ENCODE data around the gene NANOS3.
"Not testable (repeated sequence)": the region's sequence is repeated elsewhere in the genome, so short reads cannot be mapped to it uniquely, and the experiment has no call there.

Gene NANOS3

GRCh38 chr19:13843104-13843921, 33.6 kb upstream of the NANOS3 start:
- no peak for DNase-seq

- no peak for DNase-seq
These were observed 32.8 kb upstream of the NANOS3 start for GRCh38 chr19:13844130-13844631.

- peak; percentile 79 for DNase-seq
These were observed 30.2 kb upstream of the NANOS3 start for GRCh38 chr19:13846557-13847406.

GRCh38 chr19:13847407-13848339, 29.3 kb upstream of the NANOS3 start:
- peak; percentile 26 for DNase-seq

- no peak for DNase-seq
These were observed 28.6 kb upstream of the NANOS3 start for GRCh38 chr19:13848340-13848677.

GRCh38 chr19:13848798-13849676, 27.9 kb upstream of the NANOS3 start:
- no peak for DNase-seq

GRCh38 chr19:13849991-13850909, 26.7 kb upstream of the NANOS3 start:
- DNase-seq = peak; percentile 15

GRCh38 chr19:13850910-13851733, 25.8 kb upstream of the NANOS3 start:
- no peak for DNase-seq

- not testable (repeated sequence) for DNase-seq
These were observed 25.2 kb upstream of the NANOS3 start for GRCh38 chr19:13851734-13852114.

GRCh38 chr19:13852171-13852707, 24.7 kb upstream of the NANOS3 start:
- DNase-seq = not testable (repeated sequence)

- no peak for DNase-seq
These were observed 20.4 kb upstream of the NANOS3 start for GRCh38 chr19:13856497-13856896.

- no peak for DNase-seq
These were observed 17.5 kb upstream of the NANOS3 start for GRCh38 chr19:13859361-13859880.

- DNase-seq = no peak
These were observed 16.1 kb upstream of the NANOS3 start for GRCh38 chr19:13860679-13861391.

- DNase-seq = no peak
These were observed 15.6 kb upstream of the NANOS3 start for GRCh38 chr19:13861392-13861713.

GRCh38 chr19:13861714-13862531, 15.0 kb upstream of the NANOS3 start:
- peak; percentile 60 for DNase-seq

GRCh38 chr19:13864046-13864666, 12.8 kb upstream of the NANOS3 start:
- DNase-seq = no peak

Data from KG1 (cell line).